GM19099 (cell line): ENCODE results near the gene ARID1B.

ENCODE experiments used
- POLR2A ChIP-seq: IDR thresholded peaks from 3 replicates; pipeline ENCODE4 v1.6.1; 2011; ENCODE audit warnings: low read depth; ENCODE audit not compliant: insufficient read length; ENCODE audit errors: extremely low read depth

Gene ARID1B

DNA sequence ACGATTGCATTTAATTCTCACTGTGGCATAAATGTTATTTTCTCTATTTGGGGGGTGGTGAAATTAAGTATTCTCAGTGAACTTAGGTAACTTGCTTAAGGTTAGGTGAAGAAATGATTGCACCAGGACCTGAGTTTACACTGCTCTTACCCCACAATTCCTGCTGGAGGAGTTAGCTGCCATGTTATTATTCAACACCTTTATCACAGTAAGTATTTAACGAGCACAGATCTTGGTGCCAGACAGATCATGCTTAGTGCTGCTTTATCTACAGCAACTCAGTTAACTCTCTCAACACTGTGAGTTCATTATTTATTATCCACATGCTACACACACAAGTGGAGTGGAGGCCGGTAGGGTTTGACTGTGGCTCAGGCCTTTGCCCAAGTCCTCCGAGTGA lies 296.4 kb downstream of the ARID1B start:
- TF ChIP-seq POLR2A = no peak

DNA sequence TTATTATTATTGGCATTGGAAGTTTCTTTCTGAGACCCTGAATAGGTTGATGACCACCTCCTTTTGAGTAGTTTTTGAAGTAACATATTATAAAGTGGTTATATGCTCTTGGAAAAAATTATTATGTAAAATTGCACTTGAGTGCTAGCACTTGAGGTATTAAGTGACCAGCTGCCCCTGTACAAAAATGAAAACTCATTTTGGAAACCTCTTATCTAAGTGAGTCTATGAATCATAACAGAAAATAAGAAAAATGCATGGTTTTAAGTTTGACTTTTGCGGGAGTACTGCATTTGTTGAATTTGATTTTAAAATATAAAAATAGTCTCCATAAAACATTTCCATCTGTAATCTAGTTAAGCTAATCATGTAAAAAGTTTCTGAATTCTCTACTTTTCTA lies 297.8 kb downstream of the ARID1B start:
- no peak for TF ChIP-seq POLR2A

DNA sequence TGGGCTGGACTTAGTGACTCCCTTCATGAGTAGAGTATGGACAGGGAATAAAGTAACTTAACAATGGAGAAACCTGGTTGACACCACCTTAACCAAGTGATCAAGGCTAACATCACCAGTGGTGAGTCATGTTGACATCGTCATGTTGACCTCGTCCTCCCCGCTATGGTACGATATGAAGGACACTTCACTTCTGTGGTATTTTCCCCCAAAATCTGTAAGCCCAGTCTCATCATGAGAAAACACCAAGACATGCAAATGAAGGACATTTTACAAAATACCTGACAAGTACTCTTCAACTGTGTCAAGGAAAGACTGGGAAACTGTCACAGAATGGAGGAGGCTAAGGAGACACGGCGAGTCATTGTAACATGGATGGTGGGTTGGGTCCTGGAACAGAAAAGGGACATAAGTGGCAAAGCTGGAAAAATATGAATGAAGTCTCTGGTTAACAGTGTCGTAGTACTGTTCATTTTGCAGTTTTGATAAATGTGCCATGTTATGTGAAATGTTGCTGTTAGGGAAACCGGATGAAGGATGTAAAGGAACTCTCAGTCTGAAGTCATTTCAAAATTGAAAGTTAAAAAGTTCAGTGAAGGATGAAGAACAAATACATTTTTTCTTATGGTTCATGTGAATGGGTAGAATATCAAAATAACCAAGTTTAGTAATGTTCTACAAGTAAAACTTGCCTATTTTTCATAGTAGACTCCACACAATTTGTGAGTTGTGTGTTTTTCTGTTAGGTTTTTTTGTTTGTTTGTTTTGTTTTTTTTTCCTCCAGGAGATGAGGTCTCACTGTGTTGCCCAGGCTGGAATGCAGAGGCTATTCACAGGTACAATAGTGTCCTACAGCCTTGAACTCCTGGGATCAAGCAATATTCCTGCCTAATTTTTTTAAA lies 298.6 kb downstream of the ARID1B start:
- no peak for TF ChIP-seq POLR2A

DNA sequence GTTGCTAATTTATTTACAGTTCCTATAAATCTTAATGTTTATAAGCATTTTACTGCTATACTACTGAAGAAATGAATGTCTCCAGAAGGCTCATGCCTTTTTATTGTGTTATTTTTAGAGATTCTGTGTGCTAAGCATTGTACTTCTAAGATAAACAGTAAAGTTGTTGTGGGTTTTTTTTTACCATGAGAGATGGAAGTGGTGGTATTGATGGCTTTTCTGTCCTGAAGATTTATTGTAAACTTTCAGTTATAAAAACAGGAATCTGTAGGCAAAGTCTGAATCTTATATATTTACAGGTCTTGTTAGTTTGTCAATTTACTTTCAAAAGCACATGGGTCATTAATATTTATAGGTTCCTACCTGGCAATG lies 299.3 kb downstream of the ARID1B start:
- TF ChIP-seq POLR2A = no peak

DNA sequence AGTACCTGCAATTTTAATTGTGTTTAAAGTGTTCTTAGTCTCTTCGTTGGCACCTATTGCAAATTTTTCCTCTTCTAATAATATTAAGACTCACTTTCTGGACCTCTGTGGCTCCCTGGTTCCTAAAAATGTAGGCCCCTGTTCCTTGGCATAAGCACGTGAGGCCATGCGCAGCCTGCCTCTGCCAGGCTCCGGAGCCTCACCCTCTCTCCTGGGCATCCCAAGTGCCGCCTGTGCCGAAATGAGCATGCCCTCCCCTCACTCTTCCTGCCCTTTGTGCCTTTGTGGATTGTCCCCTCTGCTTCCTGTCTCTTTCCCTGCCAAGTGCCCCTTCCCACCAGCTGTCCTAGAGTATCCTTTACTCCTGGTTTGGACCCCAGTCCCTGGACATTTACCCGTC lies 300.1 kb downstream of the ARID1B start:
- TF ChIP-seq POLR2A = no peak

DNA sequence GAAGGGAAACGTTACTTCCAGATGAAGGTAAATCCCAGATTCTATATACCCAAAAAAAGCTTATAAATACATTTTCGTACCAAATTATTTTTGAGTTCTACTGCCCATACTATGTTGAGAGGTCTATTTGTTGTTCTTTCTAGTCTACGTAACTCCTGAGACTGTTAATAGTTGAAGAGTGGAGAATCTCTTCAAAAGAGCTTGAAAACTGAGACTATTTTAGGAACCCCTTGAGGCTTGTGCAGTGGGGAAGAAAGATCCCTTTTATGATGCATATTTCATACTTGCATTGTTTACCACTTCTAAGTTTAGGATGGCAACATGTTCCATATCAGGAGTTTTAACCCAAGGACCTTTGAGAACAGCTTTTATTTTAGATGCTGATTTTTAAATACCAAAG lies 301.1 kb downstream of the ARID1B start:
- TF ChIP-seq POLR2A = no peak

DNA sequence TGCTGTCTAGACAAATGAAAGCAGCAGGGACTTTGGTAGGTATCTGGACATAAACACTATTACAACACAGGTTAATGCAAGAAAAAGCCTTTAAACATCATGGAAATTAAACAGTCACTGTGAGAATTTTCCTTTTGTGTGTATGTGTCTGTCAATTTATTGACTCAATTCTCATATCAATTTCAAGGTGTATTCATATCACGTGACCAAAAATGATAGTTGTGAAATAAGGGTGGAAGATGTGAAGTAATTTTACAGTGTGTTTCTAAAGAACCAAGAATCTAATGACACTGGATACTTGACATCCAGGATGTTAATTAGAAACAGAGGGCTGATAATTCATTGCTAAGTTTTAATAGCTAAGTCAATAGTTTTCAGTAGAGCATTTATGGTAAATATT lies 302.1 kb downstream of the ARID1B start:
- TF ChIP-seq POLR2A = no peak

DNA sequence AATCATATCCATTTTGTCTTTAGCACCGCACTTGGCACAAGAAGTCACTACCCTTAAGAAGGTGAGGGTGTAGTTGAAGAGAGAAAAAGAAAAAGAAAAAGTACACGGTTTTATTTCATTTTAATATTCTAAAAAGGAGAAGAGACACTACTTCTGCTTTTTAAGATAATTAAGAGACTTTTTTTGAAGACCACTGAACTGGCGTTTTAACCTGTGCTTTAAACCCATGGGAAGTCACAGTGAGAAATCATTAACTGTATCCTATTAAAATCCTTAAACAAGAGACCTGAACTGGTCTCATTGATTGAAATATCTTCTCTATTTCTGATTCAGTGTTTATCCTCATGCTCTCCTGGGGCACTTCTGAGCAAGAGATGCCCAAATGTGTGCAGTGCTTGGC lies 302.6 kb downstream of the ARID1B start:
- TF ChIP-seq POLR2A = no peak

DNA sequence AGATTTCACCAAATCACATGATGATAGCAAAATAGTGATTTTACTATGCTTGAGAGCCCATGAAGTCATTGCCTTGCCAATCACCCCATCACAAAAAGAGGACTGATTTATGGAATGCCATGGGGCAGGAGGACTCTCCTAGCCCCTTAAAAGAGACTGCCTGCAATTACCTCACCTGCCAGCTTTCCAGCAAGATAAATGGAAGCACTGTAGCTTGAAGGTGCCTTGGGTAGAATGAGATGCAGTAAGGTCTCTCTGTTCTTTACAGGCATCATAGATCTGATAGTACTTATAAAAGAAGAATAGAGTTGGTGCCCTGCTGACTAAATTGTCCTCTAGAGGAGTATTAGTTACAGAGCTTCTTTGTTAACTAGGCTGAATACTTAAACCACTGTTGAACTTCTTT lies 303.8 kb downstream of the ARID1B start:
- no peak for TF ChIP-seq POLR2A

DNA sequence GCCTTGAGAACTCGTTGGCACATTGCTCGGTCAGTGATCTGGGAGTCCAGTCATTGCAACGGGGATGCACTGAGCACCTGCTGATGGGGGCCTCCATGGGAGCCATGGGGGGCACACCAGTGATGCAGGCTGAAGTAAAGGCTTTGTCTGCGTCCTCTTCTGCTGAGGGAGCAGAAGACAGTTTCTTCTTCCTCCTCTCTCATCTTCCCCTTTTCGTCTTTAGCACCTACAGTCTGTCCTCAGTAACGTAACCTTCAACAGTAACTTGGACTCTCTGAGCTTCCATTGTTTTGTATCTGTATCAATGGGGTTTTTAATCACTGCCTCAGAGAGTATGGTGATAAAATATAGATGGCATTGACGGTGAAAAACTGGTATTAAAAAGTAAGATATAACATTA lies 306.2 kb downstream of the ARID1B start:
- TF ChIP-seq POLR2A = no peak

DNA sequence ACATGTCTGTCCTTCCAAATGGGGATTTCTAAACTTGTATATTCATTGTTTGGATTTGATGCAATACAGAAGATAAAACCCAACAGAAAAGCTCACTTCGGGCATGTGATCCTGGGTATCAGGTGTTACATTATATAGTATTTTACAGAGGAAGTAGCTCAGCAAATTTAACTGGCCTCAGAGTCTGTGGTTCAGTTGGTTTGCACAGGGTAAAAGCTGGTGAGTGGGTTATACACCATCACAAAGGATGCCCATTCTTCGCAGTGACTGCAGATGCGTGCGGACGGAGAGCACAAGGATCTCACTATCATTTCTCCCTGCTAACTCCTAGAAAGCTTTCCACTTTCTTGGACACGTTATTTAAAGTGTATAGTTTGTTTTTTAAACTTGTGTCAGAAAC lies 309.5 kb downstream of the ARID1B start:
- TF ChIP-seq POLR2A = no peak

DNA sequence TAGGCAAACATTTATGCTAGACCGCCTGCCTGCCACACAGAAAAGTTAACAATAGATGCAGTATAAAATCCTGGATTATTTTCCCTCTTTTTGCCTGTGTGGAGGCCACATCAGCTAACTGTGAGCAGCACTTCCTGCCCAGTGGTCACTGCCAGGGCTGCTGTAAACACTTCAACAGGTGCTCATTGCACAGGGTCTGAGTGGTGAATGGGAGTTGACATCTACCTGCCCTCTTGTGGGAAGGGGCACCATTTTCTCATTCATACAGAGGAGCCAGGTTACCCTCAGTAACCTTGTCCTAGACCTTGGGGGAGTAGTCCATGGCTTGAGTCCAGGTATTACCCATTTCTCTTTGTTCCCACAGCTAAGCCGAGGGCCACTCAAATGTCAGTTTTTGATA lies 310.8 kb downstream of the ARID1B start:
- TF ChIP-seq POLR2A = no peak

DNA sequence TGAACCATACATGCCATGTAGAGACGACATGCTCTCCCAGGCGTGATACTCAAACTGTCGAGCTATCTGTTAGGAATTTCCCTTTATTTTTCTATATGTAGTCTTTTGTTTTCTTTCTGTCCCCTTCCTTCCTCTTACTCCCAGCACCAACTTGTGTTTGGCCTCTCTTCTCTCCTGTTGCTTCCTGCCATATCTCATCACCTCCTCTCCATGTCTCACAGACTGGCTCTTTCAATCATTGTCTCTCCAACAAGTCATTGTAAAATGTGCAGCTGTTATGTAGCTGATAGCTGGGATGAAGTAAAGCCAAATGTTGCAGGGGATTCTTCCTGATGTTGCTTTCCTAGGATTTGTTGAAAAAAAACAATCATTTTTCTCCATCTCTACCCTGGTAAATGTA lies 311.7 kb downstream of the ARID1B start:
- no peak for TF ChIP-seq POLR2A

DNA sequence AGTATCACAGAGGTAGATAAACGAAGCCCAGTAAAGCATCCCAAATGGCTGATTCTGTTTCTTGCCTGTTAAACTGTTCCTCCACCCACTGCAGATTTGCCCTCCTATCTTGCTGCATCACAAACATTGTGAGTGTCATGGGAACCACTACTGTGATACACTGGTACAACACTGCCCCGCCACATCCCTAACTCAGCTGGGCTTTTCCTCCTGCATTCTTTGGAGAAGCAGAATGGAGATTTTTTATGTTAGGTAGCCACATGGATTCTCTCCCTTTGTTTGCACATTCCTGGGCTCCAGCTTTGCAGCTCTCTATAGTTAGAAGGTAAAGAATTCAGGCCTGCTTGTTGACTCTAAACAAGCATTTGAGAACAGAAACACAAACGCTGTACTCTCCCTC lies 312.1 kb downstream of the ARID1B start:
- TF ChIP-seq POLR2A = no peak

DNA sequence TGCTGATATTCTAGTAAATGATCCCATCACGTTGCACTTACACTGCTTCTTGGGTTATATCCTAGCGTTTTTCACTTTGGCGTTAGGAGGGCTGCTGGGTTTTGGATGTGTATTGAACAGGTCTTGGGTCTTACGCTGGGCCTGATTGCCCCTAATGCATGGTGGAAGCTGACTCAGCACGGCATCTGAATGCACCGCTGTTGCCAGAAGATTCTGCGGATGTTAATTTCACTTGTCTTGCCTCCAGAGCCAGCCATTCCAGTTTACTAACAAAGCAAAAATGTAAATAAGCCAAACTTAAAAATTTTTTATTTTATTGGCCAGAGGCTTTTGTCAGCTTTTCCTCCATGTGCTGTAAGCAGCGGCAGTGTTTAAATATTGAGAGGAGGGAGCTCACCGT lies 312.7 kb downstream of the ARID1B start:
- no peak for TF ChIP-seq POLR2A

DNA sequence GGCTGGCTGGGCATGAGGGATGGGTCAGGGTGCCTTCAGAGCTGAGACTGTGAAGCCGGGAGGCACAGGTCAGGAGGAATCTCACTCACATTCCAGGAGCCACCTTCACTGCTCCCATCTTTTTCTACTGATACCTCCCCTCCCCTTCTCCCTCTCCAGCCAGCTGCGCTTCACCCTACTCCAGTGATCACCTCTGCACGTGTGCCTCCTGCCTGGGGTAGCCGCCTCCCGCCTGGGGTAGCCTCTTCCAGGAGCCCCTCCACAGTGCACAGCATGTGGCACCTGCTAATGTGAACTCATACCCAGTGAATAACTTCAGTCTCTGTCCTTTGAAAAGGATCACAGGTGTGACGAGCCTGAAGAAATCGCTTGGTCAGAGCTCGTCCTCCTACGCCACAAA lies 313.6 kb downstream of the ARID1B start:
- TF ChIP-seq POLR2A = no peak

DNA sequence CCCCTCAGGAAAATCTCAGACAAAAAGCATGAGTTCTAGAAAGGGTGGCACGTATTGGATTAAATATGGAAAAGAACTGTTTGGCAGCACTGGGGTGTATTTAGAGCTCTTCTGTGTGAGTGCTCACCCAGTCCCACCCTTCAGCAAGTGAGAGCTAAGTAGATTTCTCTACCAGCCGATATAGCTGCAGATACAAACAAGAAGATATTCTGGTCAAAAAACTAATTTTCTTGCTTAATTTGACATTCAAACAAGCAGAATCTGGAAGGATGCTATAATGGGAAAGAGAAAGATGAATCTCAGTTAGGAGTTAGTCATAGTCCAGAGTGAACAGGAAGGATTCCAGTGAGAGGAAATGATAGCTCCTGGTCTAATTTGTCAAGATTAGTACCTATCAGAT lies 314.1 kb downstream of the ARID1B start:
- no peak for TF ChIP-seq POLR2A
